Left kidney (tissue), 1 donor: ENCODE results near the gene MBD3L2B. TPM values are rescaled to one million over a fixed set of nuclear protein-coding genes. Genes with fewer than 3 reads are reported as not detected.

Source experiments
- polyA plus RNA-seq: library from polyadenylated mRNA; unstranded; fragments of 120-200 nt; gene quantifications from one replicate; pipeline ENCODE4 v1.2.1, GENCODE V29; 2013; ENCODE audit not compliant: insufficient read length

Gene MBD3L2B
- polyA plus RNA-seq, 1 donor, result not detected

Other genes with a start within 250 kb of the MBD3L2B start
- 1.5 TPM for gene VAV1, start 248.7 kb downstream of the MBD3L2B start, polyA plus RNA-seq
- gene ADGRE1, start 133.9 kb downstream of the MBD3L2B start, polyA plus RNA-seq, result 0.05 TPM
- not detected for gene MBD3L5, start 9.1 kb upstream of the MBD3L2B start, polyA plus RNA-seq
- not detected for gene MBD3L4, start 18.7 kb upstream of the MBD3L2B start, polyA plus RNA-seq
- gene MBD3L2, start 27.9 kb upstream of the MBD3L2B start, polyA plus RNA-seq, result not detected
- gene MBD3L3, start 37.2 kb upstream of the MBD3L2B start, polyA plus RNA-seq, result not detected
- gene ZNF557, start 48.3 kb upstream of the MBD3L2B start, polyA plus RNA-seq, result 11.7 TPM